OCI-LY3 (cell line): ENCODE measurements around the gene PNPLA8.

Experiments used
- H2AFZ ChIP-seq: fragments of 200-600, 300-600 bp; shearing (Covaris generic); 2 replicates; pipeline ENCODE4 v1.6.0; 2014; ENCODE audit warnings: antibody characterized with exemption, low read depth, low read length
- H3K27ac ChIP-seq: fragments of 200-600, 300-600 bp; sonication (generic); 2 replicates; pipeline ENCODE4 v1.5.1; 2014; ENCODE audit warnings: mild to moderate bottlenecking, low read length, moderate library complexity, mixed read lengths
- H3K27me3 ChIP-seq: fragments of 200-600, 300-600 bp; sonication (generic); 2 replicates; pipeline ENCODE4 v1.6.1; 2014; ENCODE audit warnings: low read depth, low read length, mixed read lengths
- H3K36me3 ChIP-seq: fragments of 200-600, 300-600 bp; sonication (generic); replicated peaks from 2 replicates; pipeline ENCODE3; 2014; ENCODE audit warnings: low read depth, low read length, mixed read lengths
- H3K4me1 ChIP-seq: fragments of 300-600, 200-600 bp; sonication (generic); 2 replicates; pipeline ENCODE4 v1.6.1; 2014; ENCODE audit warnings: low read length, mixed read lengths
- H3K4me2 ChIP-seq: fragments of 200-600, 300-600 bp; sonication (generic); 2 replicates; pipeline ENCODE4 v1.6.1; 2014; ENCODE audit warnings: low read length, mixed read lengths
- H3K4me3 ChIP-seq: fragments of 300-600, 200-600 bp; sonication (generic); 2 replicates; pipeline ENCODE4 v1.5.1; 2014; ENCODE audit warnings: antibody characterized with exemption, mild to moderate bottlenecking, low read length, moderate library complexity
- H3K79me2 ChIP-seq: fragments of 300-600, 200-600 bp; shearing (Covaris generic); 2 replicates; pipeline ENCODE4 v1.6.1; 2014; ENCODE audit warnings: mild to moderate bottlenecking, low read length, mixed read lengths
- H3K9ac ChIP-seq: fragments of 300-600, 200-600 bp; shearing (Covaris generic); 2 replicates; pipeline ENCODE4 v1.6.0; 2014; ENCODE audit warnings: mild to moderate bottlenecking, low read length, moderate library complexity
- H3K9me3 ChIP-seq: fragments of 200-600, 300-600 bp; shearing (Covaris generic); 2 replicates; pipeline ENCODE4 v1.6.1; 2014; ENCODE audit warnings: low read length, mixed read lengths; ENCODE audit not compliant: insufficient read depth
- H4K20me1 ChIP-seq: fragments of 200-600, 300-600 bp; sonication (generic); 2 replicates; pipeline ENCODE4 v1.6.1; 2016; ENCODE audit warnings: low read length, mixed read lengths; ENCODE audit not compliant: insufficient read depth
- CTCF ChIP-seq: fragments of 200-600, 300-600 bp; sonication (generic); IDR thresholded peaks from 2 replicates; pipeline ENCODE4 v1.5.1; 2014; ENCODE audit warnings: antibody characterized with exemption, low read length, low read depth
- EZH2phosphoT487 ChIP-seq: fragments of 200-600 bp; shearing (Covaris generic); IDR thresholded peaks from 2 replicates; pipeline ENCODE4 v1.6.1; 2018; ENCODE audit warnings: antibody characterized with exemption, mixed run types, low read depth

PNPLA8 gene

GRCh38 chr7:108492742-108493141 is 33.2 kb downstream of the PNPLA8 start:
- Histone ChIP-seq H3K27me3 (no peaks in the 10 kb centered on the region), H3K4me1 (peaks cover 7% of the 10 kb centered on the region; the same call in 1 of the 2 replicates)

GRCh38 chr7:108488768-108489538 is 37.0 kb downstream of the PNPLA8 start:
- Histone ChIP-seq H3K27me3 (no peaks in the 10 kb centered on the region), H3K4me2 (no peak overlapping the region), H3K36me3 (no peaks in the 10 kb centered on the region), H3K79me2 (no peaks in the 10 kb centered on the region), H4K20me1 (no peaks in the 10 kb centered on the region), H3K9me3 (no peaks in the 10 kb centered on the region), H2AFZ (no peak overlapping the region), H3K4me1 (peaks cover 7% of the 10 kb centered on the region; the same call in 1 of the 2 replicates), H3K9ac (no peak overlapping the region), H3K4me3 (no peak overlapping the region), H3K27ac (no peak overlapping the region)
- TF ChIP-seq EZH2phosphoT487: no peak
- 0 out of 2 replicates have a peak, but pooled peaks have one; percentile 16 for TF ChIP-seq CTCF

More at GRCh38 chr7:108492742-108493141, 33.2 kb downstream of the PNPLA8 start:
- no peak overlapping the region for H2AFZ ChIP-seq
- H3K4me2 ChIP-seq: no peak overlapping the region
- H3K79me2 ChIP-seq: no peaks in the 10 kb centered on the region
- no peak overlapping the region for H3K27ac ChIP-seq
- H3K9ac ChIP-seq: no peak overlapping the region
- H3K9me3 ChIP-seq: no peaks in the 10 kb centered on the region
- H3K36me3 ChIP-seq: no peaks in the 10 kb centered on the region
- H4K20me1 ChIP-seq: no peaks in the 10 kb centered on the region
- H3K4me3 ChIP-seq: no peak overlapping the region
- TF ChIP-seq EZH2phosphoT487 (no peak), CTCF (no peak)

GRCh38 chr7:108487646-108488045 is 38.3 kb downstream of the PNPLA8 start:
- Histone ChIP-seq H3K4me1 (peaks cover 7% of the 10 kb centered on the region; the same call in 1 of the 2 replicates), H3K27ac (no peak overlapping the region), H3K4me3 (no peak overlapping the region), H3K9ac (no peak overlapping the region), H3K36me3 (no peaks in the 10 kb centered on the region), H4K20me1 (no peaks in the 10 kb centered on the region), H3K9me3 (no peaks in the 10 kb centered on the region), H2AFZ (no peak overlapping the region), H3K27me3 (no peaks in the 10 kb centered on the region), H3K4me2 (no peak overlapping the region), H3K79me2 (no peaks in the 10 kb centered on the region)
- TF ChIP-seq EZH2phosphoT487: no peak
- TF ChIP-seq CTCF: no peak

- no peak overlapping the region for H3K4me2 ChIP-seq
- H3K79me2 ChIP-seq: no peaks in the 10 kb centered on the region
- H3K4me1 ChIP-seq: peaks cover 7% of the 10 kb centered on the region; the same call in 1 of the 2 replicates
- TF ChIP-seq CTCF (no peak), EZH2phosphoT487 (no peak)
- no peak overlapping the region for H2AFZ ChIP-seq
- no peak overlapping the region for H3K9ac ChIP-seq
- no peaks in the 10 kb centered on the region for H3K9me3 ChIP-seq
- H3K27me3 ChIP-seq: no peaks in the 10 kb centered on the region
- H3K27ac ChIP-seq: no peak overlapping the region
- no peaks in the 10 kb centered on the region for H3K36me3 ChIP-seq
- no peak overlapping the region for H3K4me3 ChIP-seq
- H4K20me1 ChIP-seq: no peaks in the 10 kb centered on the region
These were observed 39.5 kb downstream of the PNPLA8 start for GRCh38 chr7:108486291-108486966.
